ENCODE measurements around the gene SENP5.
"Not testable (repeated sequence)": the region's sequence is repeated elsewhere in the genome, so short reads cannot be mapped to it uniquely, and the experiment has no call there.

Gene SENP5

DNA sequence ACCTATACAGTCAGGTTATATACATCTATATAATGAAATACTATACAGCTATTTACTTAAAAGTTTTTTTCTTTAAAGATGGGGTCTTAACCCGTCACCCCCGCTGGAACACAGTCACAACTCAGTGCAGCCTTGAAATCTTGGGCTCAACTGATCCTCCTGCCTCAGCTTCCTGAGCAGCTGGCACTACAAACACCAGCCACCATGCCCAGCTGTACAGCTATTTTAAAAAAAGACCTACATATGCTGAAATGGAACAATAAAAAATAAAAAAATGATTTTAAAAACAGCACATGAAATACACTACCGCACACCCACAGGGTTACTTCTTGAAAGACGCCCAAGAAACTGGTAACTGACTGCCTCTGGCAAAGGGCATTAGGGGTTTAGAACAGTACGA is 70.9 kb downstream of the SENP5 start:
- no peak for TF ChIP-seq CTCF (IDR thresholded peaks at IDR 0.05; ENCODE audit: low read depth, low read length)
- no peak for DNase-seq (ENCODE audit: extremely low read depth, low read depth)

GRCh38 chr3:196941729-196942225 is 74.1 kb downstream of the SENP5 start:
- no peak for TF ChIP-seq CTCF (IDR thresholded peaks at IDR 0.05; ENCODE audit: low read depth, low read length)
- peak; percentile 10 for DNase-seq (ENCODE audit: extremely low read depth, low read depth)

- DNase-seq (ENCODE audit: extremely low read depth, low read depth) = peak; percentile 94
- peak; percentile 68 for TF ChIP-seq CTCF (IDR thresholded peaks at IDR 0.05; ENCODE audit: low read depth, low read length)
These were observed 74.7 kb downstream of the SENP5 start, which contains the start of gene NCBP2 for GRCh38 chr3:196942226-196942914. TSS of gene NCBP2 (minus strand) at chr3:196942528. CDS start at chr3:196942503, 25 bp downstream.

- TF ChIP-seq CTCF (IDR thresholded peaks at IDR 0.05; ENCODE audit: low read depth, low read length) = no peak
- no peak for DNase-seq (ENCODE audit: extremely low read depth, low read depth)
These were observed 75.2 kb downstream of the SENP5 start for GRCh38 chr3:196942915-196943277.

DNA sequence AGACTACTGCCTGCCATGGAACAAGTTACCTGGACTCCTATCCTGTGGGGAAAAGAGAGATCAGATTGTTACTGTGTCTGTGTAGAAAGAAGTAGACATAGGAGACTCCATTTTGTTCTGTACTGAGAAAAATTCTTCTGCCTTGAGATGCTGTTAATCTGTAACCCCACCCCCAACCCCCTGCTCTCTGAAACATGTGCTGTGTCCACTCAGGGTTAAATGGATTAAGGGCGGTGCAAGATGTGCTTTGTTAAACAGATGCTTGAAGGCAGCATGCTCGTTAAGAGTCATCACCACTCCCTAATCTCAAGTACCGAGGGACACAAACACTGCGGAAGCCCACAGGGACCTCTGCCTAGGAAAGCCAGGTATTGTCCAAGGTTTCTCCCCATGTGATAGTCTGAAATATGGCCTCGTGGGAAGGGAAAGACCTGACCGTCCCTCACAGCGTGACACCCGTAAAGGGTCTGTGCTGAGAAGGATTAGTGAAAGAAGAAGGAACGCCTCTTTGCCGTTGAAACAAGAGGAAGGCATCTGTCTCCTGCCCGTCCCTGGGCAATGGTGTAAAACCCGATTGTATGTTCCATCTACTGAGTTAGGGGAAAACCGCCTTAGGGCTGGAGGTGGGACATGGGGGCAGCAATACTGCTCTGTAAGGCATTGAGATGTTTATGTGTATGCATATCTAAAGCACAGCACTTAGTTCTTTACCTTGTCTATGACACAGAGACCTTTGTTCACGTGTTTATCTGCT is 76.5 kb downstream of the SENP5 start:
- DNase-seq (ENCODE audit: extremely low read depth, low read depth) = not testable (repeated sequence)

DNA sequence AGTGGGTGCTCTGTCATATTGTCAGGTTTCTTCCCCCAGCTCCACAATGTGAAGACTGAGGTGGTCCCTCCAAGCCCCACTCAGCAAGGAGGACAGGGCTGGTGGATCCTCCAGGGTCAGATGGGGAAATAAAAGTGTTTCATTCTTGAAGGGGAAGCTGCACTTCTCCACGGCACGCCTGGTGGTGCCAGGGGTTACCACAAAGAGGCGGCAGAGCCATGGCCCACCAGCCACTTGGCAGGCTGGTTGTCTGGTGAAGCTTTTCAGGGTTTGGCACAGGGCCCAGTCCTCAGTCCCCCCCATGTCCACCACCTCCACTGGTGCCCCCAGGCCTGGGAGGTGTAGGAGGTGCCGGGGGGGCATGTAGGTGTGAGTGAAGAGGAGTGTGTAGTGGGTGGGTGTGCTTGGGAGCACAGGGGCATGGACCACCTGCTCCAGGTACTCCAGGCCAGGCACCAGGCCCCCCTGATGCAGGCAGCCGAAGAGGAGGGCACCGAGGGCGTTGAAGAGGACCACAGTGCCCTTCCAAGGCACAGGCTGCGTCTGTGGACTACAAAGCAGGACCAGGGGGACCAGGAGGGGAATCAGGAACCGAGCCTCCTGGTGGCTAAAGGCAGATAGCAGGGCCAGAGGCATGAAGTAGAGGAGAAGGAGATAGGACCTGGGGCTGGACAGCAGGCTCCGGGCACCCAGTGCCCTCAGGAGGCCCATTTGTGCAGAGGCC is 79.6 kb downstream of the SENP5 start:
- no peak for DNase-seq (ENCODE audit: extremely low read depth, low read depth)
- TF ChIP-seq CTCF (IDR thresholded peaks at IDR 0.05; ENCODE audit: low read depth, low read length) = no peak; the same call in 1 of the 2 replicates

DNA sequence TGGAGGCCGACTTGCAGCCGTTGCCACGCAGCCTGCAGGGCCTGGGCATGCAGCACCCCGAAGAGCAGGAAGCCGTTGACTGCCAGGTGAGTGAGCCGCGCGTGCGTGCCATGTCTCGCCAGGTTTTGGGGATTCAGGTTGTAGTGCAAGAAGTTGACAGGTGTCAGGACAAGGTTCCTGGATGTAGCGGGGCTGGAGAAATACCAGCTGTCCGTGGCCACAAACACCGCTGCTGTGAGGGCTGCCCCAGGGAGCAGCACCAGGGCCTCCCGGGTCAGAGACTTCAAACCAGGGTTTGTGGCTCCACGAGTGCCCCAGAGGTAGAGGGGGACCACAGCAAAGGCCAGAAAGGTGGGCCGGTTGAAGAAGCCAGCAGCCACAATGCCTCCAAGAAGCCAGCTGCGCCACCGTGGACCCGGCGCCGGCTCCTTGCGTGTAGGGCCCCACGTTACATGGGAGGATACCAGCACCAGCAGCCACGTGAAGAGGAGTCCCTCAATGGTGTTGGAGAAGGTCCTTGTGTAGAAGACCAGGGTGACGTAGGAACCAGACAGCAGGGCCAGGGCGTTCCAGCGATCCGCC is 80.2 kb downstream of the SENP5 start:
- TF ChIP-seq CTCF (IDR thresholded peaks at IDR 0.05; ENCODE audit: low read depth, low read length) = no peak
- no peak for DNase-seq (ENCODE audit: extremely low read depth, low read depth)
